ENCODE data around the gene MEGF6. TPM values are rescaled to one million over a fixed set of nuclear protein-coding genes. Genes with fewer than 3 reads are reported as not detected.

Gene MEGF6
- total RNA-seq, 1 donor from 2014 or later, result 10.9 TPM

- CTCF ChIA-PET, result interaction anchor here (1.4 kb wide), 1 partner anchor 75 kb away, joined by 3 read pairs; no protein-coding TSS in a partner anchor
- DNase-seq (no peak), ATAC-seq (ENCODE audit: low read depth) (no peak)
- POLR2A ChIA-PET, result no interaction called here
- intact Hi-C loops (cut with micrococcal nuclease), result no loop called here
- H3K27me3 Mint-ChIP-seq, result no peaks in the 10 kb centered on the region
- H3K4me1 Mint-ChIP-seq, result peaks cover 15% of the 10 kb centered on the region
- H3K36me3 Mint-ChIP-seq (ENCODE audit: low read depth), result no peaks in the 10 kb centered on the region
- no peaks in the 10 kb centered on the region for H3K9me3 Mint-ChIP-seq
- H3K27ac Mint-ChIP-seq, result no peak overlapping the region
- no peak for TF ChIP-seq CTCF (IDR thresholded peaks at IDR 0.05)
- H3K4me3 Mint-ChIP-seq, result no peak overlapping the region
These were observed 83.5 kb downstream of the MEGF6 start for GRCh38 chr1:3527774-3528173.

- DNase-seq (no peak), ATAC-seq (ENCODE audit: low read depth) (no peak)
- CTCF ChIA-PET, result no interaction called here
- POLR2A ChIA-PET, result no interaction called here
- Mint-ChIP-seq H3K4me1 (peaks cover 13% of the 10 kb centered on the region), H3K36me3 (ENCODE audit: low read depth) (no peaks in the 10 kb centered on the region), H3K9me3 (no peaks in the 10 kb centered on the region), H3K27ac (no peak overlapping the region), H3K4me3 (no peak overlapping the region), H3K27me3 (no peaks in the 10 kb centered on the region)
- intact Hi-C loops (cut with micrococcal nuclease), result no loop called here
- TF ChIP-seq CTCF (IDR thresholded peaks at IDR 0.05), result no peak
These were observed 85.5 kb downstream of the MEGF6 start for GRCh38 chr1:3525551-3526482.

GRCh38 chr1:3524556-3525203, 86.6 kb downstream of the MEGF6 start:
- Mint-ChIP-seq H3K27ac (no peak overlapping the region), H3K9me3 (no peaks in the 10 kb centered on the region), H3K36me3 (ENCODE audit: low read depth) (no peaks in the 10 kb centered on the region), H3K27me3 (no peaks in the 10 kb centered on the region), H3K4me1 (peaks cover 3% of the 10 kb centered on the region), H3K4me3 (no peak overlapping the region)
- CTCF ChIA-PET, result no interaction called here
- intact Hi-C loops (cut with micrococcal nuclease), result no loop called here
- POLR2A ChIA-PET, result no interaction called here
- DNase-seq (no peak), ATAC-seq (ENCODE audit: low read depth) (no peak)
- no peak for TF ChIP-seq CTCF (IDR thresholded peaks at IDR 0.05)

- no peak for TF ChIP-seq CTCF (IDR thresholded peaks at IDR 0.05)
- H3K36me3 Mint-ChIP-seq (ENCODE audit: low read depth), result no peaks in the 10 kb centered on the region
- ATAC-seq (ENCODE audit: low read depth), result no peak
- H3K4me3 Mint-ChIP-seq, result no peak overlapping the region
- intact Hi-C loops (cut with micrococcal nuclease), result no loop called here
- no peaks in the 10 kb centered on the region for H3K4me1 Mint-ChIP-seq
- H3K27me3 Mint-ChIP-seq, result no peaks in the 10 kb centered on the region
- POLR2A ChIA-PET, result no interaction called here
- CTCF ChIA-PET, result no interaction called here
- H3K9me3 Mint-ChIP-seq, result no peaks in the 10 kb centered on the region
- no peak overlapping the region for H3K27ac Mint-ChIP-seq
- DNase-seq, result no peak
These were observed 87.3 kb downstream of the MEGF6 start for GRCh38 chr1:3523980-3524379.

GRCh38 chr1:3522564-3523265, 88.6 kb downstream of the MEGF6 start:
- Mint-ChIP-seq H3K27ac (no peak overlapping the region), H3K4me1 (no peaks in the 10 kb centered on the region), H3K9me3 (no peaks in the 10 kb centered on the region), H3K27me3 (no peaks in the 10 kb centered on the region), H3K36me3 (ENCODE audit: low read depth) (peaks cover 3% of the 10 kb centered on the region), H3K4me3 (no peak overlapping the region)
- intact Hi-C loops (cut with micrococcal nuclease), result no loop called here
- no peak for TF ChIP-seq CTCF (IDR thresholded peaks at IDR 0.05)
- no peak for DNase-seq
- POLR2A ChIA-PET, result no interaction called here
- CTCF ChIA-PET, result no interaction called here
- ATAC-seq (ENCODE audit: low read depth), result no peak

Data from activated B cell treated with CpG ODN at 0.5 μM for 24 hours (primary cell).